Erythroblast (primary cell): Measurements from ENCODE around the gene BHLHA9.

Source experiments
- DNase-seq, 2 experiments: peaks; one replicate each; lab custom pipeline; 2025; lab: John Stamatoyannopoulos, UW
- GATA1 ChIP-seq: IDR thresholded peaks from 2 replicates; pipeline ENCODE4 v1.6.1; 2011; ENCODE audit warnings: low read depth, mild to moderate bottlenecking, control low read depth, low read length, moderate library complexity
- POLR2A ChIP-seq: IDR thresholded peaks from 2 replicates; pipeline ENCODE4 v1.6.1; 2011; ENCODE audit warnings: mild to moderate bottlenecking, low read length

The BHLHA9 gene

DNA sequence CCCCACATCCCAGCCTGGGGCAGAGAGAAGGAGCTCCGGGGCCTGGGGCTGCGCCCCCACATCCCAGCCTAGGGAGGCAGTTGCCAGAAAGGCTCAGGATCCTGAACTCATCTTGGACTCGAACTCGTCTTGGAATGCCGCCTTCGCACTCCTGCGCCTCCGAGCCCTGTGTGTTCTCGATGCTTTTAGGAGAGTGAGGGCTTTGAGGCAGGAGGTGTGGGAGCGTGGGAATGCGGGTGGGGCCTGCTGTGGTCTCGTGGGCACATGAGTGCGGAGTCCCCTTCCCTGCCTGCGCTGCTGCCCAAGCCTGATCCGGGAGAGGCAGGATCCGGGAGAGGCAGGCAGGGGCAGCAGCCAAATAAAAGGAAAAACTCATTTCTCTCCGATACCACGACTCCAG lies 1.2 kb downstream of the BHLHA9 start:
- no peak for TF ChIP-seq POLR2A
- TF ChIP-seq GATA1, result no peak
- DNase-seq, result no peak

DNA sequence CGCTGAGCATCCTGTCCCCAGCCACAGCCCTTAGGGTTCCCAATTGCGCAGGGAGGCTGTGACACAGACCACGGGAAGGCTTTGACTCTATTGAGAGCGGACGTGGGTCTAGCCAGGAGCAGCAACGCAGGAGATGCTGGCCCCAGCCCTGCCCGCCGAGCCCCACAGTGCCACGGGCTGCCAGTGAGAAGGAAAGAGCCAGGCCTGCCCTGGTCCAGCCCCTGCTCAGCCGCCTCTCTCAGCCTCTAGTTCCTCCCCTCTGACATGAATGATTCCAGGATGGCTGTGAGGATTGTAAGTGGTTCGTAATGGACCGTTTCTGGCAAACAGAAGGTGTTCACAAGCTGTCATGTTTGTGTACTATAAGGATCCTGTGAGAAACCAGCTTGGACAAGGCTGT lies 2.5 kb downstream of the BHLHA9 start:
- TF ChIP-seq POLR2A, result no peak
- no peak for TF ChIP-seq GATA1
- DNase-seq, result no peak

DNA sequence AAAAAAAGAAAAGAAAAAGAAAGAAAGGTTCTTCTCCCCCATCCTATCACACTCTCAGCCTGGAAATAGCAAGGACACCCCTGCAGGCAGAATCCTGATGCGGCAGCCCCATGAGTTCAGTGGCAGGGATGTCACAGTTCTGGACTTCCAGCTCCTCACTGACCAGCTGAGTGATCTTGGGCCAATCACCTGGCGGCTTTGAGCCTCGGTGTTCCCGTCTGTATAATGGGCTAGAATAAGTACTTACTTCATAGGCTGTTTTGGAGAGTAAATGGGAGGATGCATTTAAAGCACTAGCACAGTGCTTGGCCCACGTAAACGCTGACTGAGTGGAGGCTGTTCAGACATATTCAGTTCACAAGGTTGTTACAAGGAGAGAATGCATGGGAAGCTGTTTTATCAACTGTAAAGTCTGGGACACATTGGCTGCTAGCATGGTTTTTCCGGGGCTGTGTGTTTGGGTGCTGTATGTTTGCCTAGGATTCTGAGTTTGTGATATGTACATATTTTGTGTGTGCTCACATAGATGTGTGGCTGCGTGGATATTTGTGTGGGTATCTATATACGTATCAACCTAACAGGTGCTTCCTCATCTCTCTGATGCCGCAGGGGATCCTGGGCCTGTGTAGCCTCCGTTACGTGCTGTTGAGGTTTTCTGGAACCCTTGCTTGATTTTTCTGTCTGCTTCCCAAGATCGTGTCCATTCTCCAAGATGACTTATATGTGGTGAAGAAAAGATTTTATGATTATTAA lies 3.4 kb downstream of the BHLHA9 start:
- no peak for DNase-seq
- TF ChIP-seq GATA1, result no peak
- TF ChIP-seq POLR2A, result no peak

DNA sequence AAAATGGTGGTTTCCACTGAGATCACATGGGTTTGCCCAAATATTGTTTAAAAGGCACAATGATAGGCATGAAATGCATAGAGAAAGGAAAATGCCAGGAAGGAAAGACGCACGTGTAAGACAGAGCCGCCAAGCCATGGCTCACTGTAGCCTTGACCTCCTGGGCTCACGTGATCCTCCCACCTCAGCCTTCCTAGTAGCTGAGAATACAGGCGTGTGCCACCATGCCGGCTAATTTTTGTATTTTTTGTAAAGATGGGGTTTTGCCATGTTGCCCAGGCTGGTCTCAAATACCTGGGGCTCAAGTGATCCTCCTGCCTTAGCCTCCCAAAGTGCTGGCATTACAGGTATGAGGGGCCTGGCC lies 4.0 kb downstream of the BHLHA9 start:
- TF ChIP-seq POLR2A (no peak), GATA1 (no peak)
- no peak for DNase-seq

DNA sequence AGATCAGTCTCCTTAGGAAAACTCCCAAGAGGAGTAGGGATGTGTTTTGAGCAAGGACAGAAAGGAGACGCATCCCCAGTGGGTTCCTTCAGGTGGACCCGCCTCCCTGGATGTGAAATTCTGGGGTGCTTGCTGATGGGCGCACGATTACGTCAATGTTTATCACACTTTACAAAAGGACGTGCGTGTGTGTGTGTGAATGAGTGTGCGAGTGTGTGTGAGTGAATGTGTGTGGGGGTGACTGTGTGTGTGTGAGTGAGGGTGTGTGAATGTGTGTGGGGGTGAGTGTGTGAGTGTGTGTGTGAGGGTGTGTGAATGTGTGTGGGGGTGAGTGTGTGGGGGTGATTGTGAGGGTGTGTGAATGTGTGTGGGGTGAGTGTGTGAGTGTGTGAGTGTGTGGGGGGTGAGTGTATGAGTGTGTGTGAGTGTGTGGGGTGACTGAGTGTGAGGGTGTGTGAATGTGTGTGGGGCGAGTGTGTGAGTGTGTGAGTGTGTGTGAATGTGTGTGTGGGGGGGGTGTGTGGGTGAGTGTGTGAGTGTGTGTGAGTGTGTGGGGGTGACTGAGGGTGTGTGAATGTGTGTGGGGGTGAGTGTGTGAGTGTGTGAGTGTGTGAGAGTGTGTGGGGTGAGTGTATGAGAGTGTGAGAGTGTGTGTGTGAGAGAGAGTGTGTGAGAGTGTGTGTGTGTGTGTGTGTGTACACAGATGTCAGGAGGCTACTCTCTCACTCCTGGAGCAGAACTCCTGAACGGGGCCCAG lies 5.1 kb downstream of the BHLHA9 start:
- DNase-seq, result no peak
- TF ChIP-seq POLR2A (no peak), GATA1 (no peak)

DNA sequence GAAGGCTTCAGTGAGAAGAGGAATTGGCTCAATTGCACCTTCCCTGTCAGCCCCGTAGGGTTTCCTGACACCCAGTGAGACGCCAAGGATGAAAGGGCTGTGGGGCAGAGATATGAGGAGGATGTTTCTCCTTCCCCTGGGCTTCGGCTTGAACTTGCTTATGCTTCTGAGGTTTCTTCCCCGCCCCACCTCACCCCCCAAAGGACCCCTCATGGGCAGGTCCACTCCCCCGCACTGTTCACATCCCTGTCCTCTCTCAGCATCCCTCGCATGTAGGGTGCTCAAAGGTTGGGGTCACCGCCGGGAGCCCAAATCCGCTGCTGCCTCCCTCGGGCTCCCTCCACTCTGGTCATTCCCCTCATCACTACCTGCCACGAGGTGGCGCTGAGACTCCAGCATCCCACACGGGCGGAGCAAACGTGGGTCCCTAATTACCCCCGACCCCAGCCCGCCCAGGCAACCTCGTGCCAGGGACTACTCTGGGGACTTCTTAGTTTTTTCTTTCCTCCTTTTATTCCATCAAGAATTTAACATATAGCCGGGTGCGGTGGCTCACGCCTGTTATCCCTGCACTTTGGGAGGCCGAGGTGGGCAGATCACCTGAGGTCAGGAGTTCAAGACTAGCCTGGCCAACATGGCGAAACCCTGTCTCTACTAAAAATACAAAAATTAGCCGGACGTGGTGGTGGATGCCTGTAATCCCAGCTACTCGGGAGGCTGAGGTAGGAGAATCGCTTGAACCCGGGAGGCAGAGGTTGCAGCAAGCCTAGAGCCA lies 5.9 kb downstream of the BHLHA9 start:
- TF ChIP-seq POLR2A, result no peak
- no peak for TF ChIP-seq GATA1

DNA sequence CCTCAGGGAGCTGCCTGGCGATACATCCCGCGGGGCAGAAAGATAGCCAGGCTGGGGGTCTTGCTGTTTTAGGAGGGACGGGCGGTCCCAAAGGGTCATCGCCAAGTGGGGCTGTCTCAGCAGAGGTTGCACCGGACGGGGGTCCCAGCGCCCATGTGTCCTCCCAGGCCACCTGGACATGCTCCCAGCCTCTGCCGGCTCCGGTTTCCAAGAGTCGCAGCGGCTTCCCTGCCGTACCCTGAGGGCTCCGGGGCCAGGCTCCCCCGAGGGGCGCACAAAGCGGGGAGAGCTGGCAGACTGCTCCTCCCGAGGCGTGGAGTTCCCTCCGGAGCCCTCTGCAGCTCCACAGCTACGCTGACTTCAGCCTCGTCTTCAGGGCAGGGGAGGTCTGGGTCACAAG lies 10.4 kb downstream of the BHLHA9 start:
- DNase-seq, result no peak

More for the DNA sequence above, 5.9 kb downstream of the BHLHA9 start:
- peak; percentile 51 to 74 for DNase-seq

DNA sequence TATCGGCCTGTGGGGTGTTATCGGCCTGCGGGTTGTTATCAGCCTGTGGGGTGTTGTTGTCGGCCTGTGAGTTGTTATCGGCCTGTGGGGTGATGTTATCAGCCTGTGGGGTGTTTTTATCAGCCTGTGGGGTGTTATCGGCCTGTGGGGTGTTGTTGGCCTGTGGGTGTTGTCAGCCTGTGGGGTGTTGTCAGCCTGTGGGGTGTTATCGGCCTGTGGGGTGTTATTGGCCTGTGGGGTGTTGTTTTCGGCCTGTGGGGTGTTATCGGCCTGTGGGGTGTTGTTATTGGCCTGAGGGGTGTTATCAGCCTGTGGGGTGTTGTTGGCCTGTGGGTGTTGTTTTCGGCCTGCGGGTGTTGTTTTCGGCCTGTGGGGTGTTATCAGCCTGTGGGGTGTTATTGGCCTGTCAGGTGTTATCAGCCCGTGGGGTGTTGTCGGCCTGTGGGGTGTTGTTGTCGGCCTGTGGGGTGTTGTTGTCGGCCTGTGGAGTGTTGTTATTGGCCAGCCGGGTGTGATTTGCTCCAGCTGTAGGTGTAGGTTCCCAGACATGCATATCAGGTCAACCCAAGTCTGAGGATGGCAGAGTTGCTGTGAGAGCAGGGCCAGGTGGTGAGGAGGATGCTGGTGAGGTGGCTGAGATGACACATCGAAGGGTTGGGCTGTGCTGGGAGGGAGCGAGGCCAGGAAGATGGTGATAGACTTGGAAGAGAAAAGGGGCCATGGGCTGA lies 16.3 kb downstream of the BHLHA9 start:
- peak in 1 of 2 experiments; percentile 29 for DNase-seq
- TF ChIP-seq POLR2A (no peak), GATA1 (no peak)

More for the DNA sequence above, 10.4 kb downstream of the BHLHA9 start:
- TF ChIP-seq GATA1 (no peak), POLR2A (no peak)

DNA sequence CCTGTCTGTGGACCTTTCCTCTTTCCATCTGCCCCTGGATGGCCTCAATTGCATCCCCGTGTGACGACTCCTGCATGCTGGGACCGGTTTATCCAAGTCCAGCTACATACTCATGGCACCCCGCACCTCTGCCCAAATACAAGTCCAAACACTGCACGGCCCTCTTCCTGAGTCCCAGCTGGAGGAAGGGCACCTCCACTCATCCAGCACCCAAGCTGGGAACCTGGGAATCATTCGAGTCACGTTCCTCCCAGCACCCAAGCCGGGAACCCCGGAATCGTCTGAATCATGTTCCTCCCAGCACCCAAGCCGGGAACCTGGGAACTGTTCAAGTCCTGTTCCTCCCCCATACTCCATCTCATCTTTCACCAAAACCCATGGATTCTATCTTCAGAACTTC lies 19.5 kb downstream of the BHLHA9 start:
- TF ChIP-seq POLR2A (no peak), GATA1 (no peak)
- no peak for DNase-seq

DNA sequence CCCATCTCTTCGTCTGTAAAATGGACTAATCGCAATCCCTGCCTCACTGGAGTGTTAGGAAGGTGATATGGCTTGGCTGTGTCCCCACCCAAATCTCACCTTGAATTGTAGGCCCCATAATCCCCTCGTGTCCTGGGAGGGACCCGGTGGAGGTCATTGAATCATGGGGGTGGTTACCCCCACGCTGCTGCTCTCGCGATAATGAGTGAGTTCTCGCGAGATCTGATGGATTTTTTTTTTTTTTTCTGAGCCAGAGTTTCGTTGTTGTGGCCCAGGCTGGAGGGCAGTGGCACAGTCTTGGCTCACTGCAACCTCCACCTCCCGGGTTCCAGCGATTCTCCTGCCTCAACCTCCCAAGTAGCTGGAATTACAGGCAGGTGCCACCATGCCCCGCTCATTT lies 20.4 kb downstream of the BHLHA9 start:
- TF ChIP-seq POLR2A (no peak), GATA1 (no peak)
- DNase-seq, result no peak

DNA sequence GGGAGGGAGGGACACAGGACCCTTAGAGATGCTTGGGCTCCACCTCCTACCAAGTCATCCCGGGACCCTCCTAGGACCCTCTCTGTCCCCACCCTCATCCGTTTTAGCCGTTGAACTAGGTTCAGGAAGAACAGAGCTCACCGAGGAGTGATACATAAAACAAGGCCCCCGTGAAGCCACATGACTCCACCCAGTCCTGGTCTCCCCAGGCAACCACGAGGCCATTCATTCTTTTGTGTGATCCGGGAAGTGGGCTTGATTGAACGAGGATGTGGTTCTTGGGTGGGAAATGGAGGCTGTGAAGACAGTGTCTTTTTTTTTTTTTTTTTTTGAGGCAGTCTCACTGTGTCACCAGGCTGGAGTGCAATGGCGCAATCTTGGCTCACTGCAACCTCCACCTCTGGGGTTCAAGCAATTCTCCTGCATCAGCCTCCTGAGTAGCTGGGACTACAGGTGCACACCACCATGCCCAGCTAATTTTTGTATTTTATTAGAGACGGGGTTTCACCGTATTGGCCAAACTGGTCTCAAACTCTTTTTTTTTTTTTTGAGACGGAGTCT lies 24.0 kb downstream of the BHLHA9 start:
- no peak for DNase-seq
- TF ChIP-seq GATA1 (no peak), POLR2A (no peak)

DNA sequence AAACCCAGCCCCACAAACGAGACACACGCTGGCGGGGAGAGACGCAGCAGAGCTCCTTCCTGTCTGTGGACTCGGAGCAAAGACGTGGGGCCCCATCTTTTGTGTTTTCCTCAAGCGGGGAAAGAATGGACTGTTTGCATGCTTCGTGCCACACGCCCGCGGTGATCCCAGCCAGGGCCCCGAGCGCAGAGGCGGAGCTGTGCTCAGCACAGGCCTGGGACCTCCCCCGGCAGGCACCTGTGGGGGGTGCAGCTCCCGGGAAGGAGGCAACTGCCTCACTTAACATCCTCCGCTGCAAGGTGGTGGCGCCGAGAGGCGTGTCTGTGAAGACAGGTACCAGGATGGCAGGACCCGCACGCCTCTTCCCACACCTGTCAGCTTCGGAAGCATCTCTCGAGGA lies 28.4 kb downstream of the BHLHA9 start:
- TF ChIP-seq POLR2A, result no peak
- no peak for TF ChIP-seq GATA1
- no peak for DNase-seq

DNA sequence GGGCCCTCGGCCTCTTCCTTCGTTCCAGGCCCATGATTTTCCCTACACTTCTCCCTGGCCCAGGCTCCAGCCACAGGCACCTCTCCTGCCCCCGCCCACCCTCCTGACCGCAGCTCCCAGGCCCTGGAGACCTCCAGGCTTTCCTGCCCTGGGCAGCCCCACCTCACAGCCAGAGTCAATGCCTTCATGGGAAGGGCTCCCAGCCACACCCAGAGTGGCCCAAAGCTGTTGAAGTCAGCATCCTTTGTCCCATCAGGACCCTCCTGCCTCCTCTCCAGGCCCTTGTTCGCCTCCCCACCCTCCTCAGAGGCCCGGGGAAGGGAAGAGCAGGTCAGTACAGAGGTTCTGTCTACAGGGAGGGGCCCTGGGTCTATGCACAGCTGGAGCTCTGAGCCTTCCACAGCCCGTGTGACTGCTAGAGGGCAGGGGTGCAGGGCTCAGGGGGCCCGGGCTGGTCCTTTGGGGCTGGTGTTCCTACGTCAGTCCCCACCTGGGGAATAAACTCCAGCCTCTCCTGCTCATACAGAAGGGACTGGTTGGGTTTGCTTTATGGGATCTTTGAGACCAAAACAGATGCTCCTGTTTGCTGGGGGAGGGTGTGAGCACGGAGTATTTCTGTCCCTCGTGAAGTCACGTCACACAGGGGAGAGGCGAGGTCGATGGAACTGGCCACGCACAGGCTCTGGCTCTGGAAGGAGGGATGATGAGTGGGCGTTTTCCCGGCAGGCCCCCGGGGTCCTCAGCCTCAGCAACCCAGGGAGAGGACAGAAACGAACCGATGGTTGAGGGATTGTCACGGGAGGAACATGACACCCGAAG lies 29.5 kb downstream of the BHLHA9 start:
- no peak for DNase-seq
- TF ChIP-seq POLR2A (no peak), GATA1 (no peak)
